Immature natural killer cell (primary cell): Measurements from ENCODE around the gene MAPKBP1. TPM values are rescaled to one million over a fixed set of nuclear protein-coding genes. Genes with fewer than 3 reads are reported as not detected.
"Not testable (repeated sequence)": the region's sequence is repeated elsewhere in the genome, so short reads cannot be mapped to it uniquely, and the experiment has no call there.

Source experiments
- DNase-seq, 3 donors: peaks; one replicate each; pipeline ENCODE4 v3.0.0; 2022; ENCODE audit warnings: mixed read lengths in 1 of 3
- H3K27ac Mint-ChIP-seq, 6 donors: one replicate each; pipeline ENCODE4 v1.8.0; 2020; ENCODE audit warnings: mixed read lengths in 6 of 6, mild to moderate bottlenecking in 5 of 6, inconsistent platforms in 4 of 6, moderate library complexity in 3 of 6
- H3K27me3 Mint-ChIP-seq, 3 donors: one replicate each; pipeline ENCODE4 v1.8.0; 2020 to 2021; ENCODE audit warnings: low read depth in 3 of 3, mild to moderate bottlenecking in 3 of 3, mixed read lengths in 3 of 3, moderate library complexity in 3 of 3, inconsistent platforms in 1 of 3
- H3K36me3 Mint-ChIP-seq, 3 donors: one replicate each; pipeline ENCODE4 v1.8.0; 2020; ENCODE audit warnings: mixed read lengths in 3 of 3, inconsistent platforms in 2 of 3, mild to moderate bottlenecking in 2 of 3
- H3K4me1 Mint-ChIP-seq, 2 donors: one replicate each; pipeline ENCODE4 v1.8.0; 2020; ENCODE audit warnings: inconsistent platforms in 2 of 2, mild to moderate bottlenecking in 2 of 2, mixed read lengths in 2 of 2, moderate library complexity in 1 of 2
- H3K4me3 Mint-ChIP-seq, 5 donors: one replicate each; pipeline ENCODE4 v1.8.0; 2020; ENCODE audit warnings: mild to moderate bottlenecking in 5 of 5, mixed read lengths in 5 of 5, inconsistent platforms in 3 of 5, moderate library complexity in 3 of 5
- H3K9me3 Mint-ChIP-seq, 6 donors: one replicate each; pipeline ENCODE4 v1.8.0; 2020; ENCODE audit warnings: mild to moderate bottlenecking in 6 of 6, mixed read lengths in 6 of 6, inconsistent platforms in 4 of 6, moderate library complexity in 3 of 6
- polyA plus RNA-seq, 3 donors: library from polyadenylated mRNA; unstranded; fragments of 300-500 nt; fragmentation: Illumina TruSeq; gene quantifications; one replicate each; pipeline ENCODE4 v1.2.3, GENCODE V29; 2021

The MAPKBP1 gene
- polyA plus RNA-seq, 3 donors from 2014 or later, result 1.8 to 7.2 (median 3.6) TPM

- DNase-seq, result no peak
- H3K4me3 Mint-ChIP-seq, result no peak overlapping the region
These were observed 55.8 kb downstream of the MAPKBP1 start for GRCh38 chr15:41829959-41830646.

GRCh38 chr15:41831291-41831690 is 57.0 kb downstream of the MAPKBP1 start:
- DNase-seq, result peak; percentile 35 to 45 (median 41)
- peak overlapping the region; percentile 15 to 68 (median 35) for H3K4me3 Mint-ChIP-seq
- peaks cover 41 to 48% of the 10 kb centered on the region in 2 donors for H3K4me1 Mint-ChIP-seq
- not testable (repeated sequence) for H3K9me3 Mint-ChIP-seq, H3K36me3 Mint-ChIP-seq
- peak overlapping the region in 3 of 6 donors; percentile 41 to 50 (median 43) for H3K27ac Mint-ChIP-seq
- H3K27me3 Mint-ChIP-seq, result peaks cover 2 to 14% (median 4%) of the 10 kb centered on the region in 3 donors

More at GRCh38 chr15:41829959-41830646, 55.8 kb downstream of the MAPKBP1 start:
- peaks cover 41 to 48% of the 10 kb centered on the region in 2 donors for H3K4me1 Mint-ChIP-seq
- H3K27ac Mint-ChIP-seq, result no peak overlapping the region
- peaks cover 2 to 14% (median 4%) of the 10 kb centered on the region in 3 donors for H3K27me3 Mint-ChIP-seq
- peaks cover 0 to 4% (median 3%) of the 10 kb centered on the region in 3 donors for H3K36me3 Mint-ChIP-seq
- H3K9me3 Mint-ChIP-seq, result no peaks in the 10 kb centered on the region

- DNase-seq, result no peak
- H3K27me3 Mint-ChIP-seq, result peaks cover 2 to 14% (median 4%) of the 10 kb centered on the region in 3 donors
- peaks cover 37 to 48% of the 10 kb centered on the region in 2 donors for H3K4me1 Mint-ChIP-seq
- peaks cover 0 to 5% (median 5%) of the 10 kb centered on the region in 3 donors for H3K36me3 Mint-ChIP-seq
- no peaks in the 10 kb centered on the region for H3K9me3 Mint-ChIP-seq
- H3K27ac Mint-ChIP-seq, result no peak overlapping the region
- no peak overlapping the region for H3K4me3 Mint-ChIP-seq
These were observed 57.9 kb downstream of the MAPKBP1 start for GRCh38 chr15:41832208-41832607.

GRCh38 chr15:41832875-41833274 is 58.6 kb downstream of the MAPKBP1 start:
- Mint-ChIP-seq H3K4me3 (no peak overlapping the region), H3K36me3 (peaks cover 0 to 7% (median 6%) of the 10 kb centered on the region in 3 donors), H3K27ac (no peak overlapping the region), H3K4me1 (peaks cover 35 to 48% of the 10 kb centered on the region in 2 donors), H3K9me3 (no peaks in the 10 kb centered on the region), H3K27me3 (peaks cover under 1 to 11% (median 2%) of the 10 kb centered on the region in 3 donors)
- no peak for DNase-seq

- Mint-ChIP-seq H3K36me3 (peaks cover 0 to 7% (median 6%) of the 10 kb centered on the region in 3 donors), H3K27ac (no peak overlapping the region), H3K9me3 (no peaks in the 10 kb centered on the region), H3K27me3 (peaks cover 1 to 2% (median 1%) of the 10 kb centered on the region in 3 donors), H3K4me1 (peaks cover 26 to 39% of the 10 kb centered on the region in 2 donors), H3K4me3 (no peak overlapping the region)
- DNase-seq, result no peak
These were observed 59.8 kb downstream of the MAPKBP1 start for GRCh38 chr15:41834096-41834495.

GRCh38 chr15:41836073-41836472 is 61.8 kb downstream of the MAPKBP1 start:
- no peak for DNase-seq
- H3K4me3 Mint-ChIP-seq, result no peak overlapping the region
- H3K27ac Mint-ChIP-seq, result no peak overlapping the region
- H3K27me3 Mint-ChIP-seq, result peaks cover 0 to 2% (median 1%) of the 10 kb centered on the region in 3 donors
- peaks cover 27 to 28% of the 10 kb centered on the region in 2 donors for H3K4me1 Mint-ChIP-seq
- H3K36me3 Mint-ChIP-seq, result peaks cover 0 to 7% (median 3%) of the 10 kb centered on the region in 3 donors
- no peaks in the 10 kb centered on the region for H3K9me3 Mint-ChIP-seq

- peaks cover 0 to 2% (median 1%) of the 10 kb centered on the region in 3 donors for H3K27me3 Mint-ChIP-seq
- no peak for DNase-seq
- H3K4me1 Mint-ChIP-seq, result peaks cover 20% of the 10 kb centered on the region in 2 donors
- peaks cover 0 to 7% (median 3%) of the 10 kb centered on the region in 3 donors for H3K36me3 Mint-ChIP-seq
- H3K9me3 Mint-ChIP-seq, result no peaks in the 10 kb centered on the region
- no peak overlapping the region for H3K27ac Mint-ChIP-seq
- no peak overlapping the region for H3K4me3 Mint-ChIP-seq
These were observed 62.6 kb downstream of the MAPKBP1 start for GRCh38 chr15:41836713-41837454.

GRCh38 chr15:41838400-41838897 is 64.2 kb downstream of the MAPKBP1 start, which contains the start of gene PLA2G4B:
Gene PLA2G4B (plus strand): TSS chr15:41838847. CDS start chr15:41838914, 67 bp downstream.
- H3K27ac Mint-ChIP-seq, result no peak within 1 kb of the TSS
- no peak within 1 kb of the TSS for H3K4me3 Mint-ChIP-seq
- DNase-seq, result no peak
- H3K4me1 Mint-ChIP-seq, result peaks cover 6 to 8% of the 10 kb centered on the region in 2 donors
- no peaks in the 10 kb centered on the region for H3K9me3 Mint-ChIP-seq
- peaks cover 0 to 2% (median 1%) of the 10 kb centered on the region in 3 donors for H3K27me3 Mint-ChIP-seq
- H3K36me3 Mint-ChIP-seq, result peaks cover 0 to 9% (median 3%) of the 10 kb centered on the region in 3 donors

GRCh38 chr15:41839781-41840491 is 65.7 kb downstream of the MAPKBP1 start:
- H3K4me3 Mint-ChIP-seq, result no peak overlapping the region
- H3K9me3 Mint-ChIP-seq, result no peaks in the 10 kb centered on the region
- H3K27ac Mint-ChIP-seq, result peak overlapping the region in 2 of 6 donors; percentile 61 to 63
- no peak for DNase-seq
- H3K36me3 Mint-ChIP-seq, result peaks cover 0 to 7% (median 3%) of the 10 kb centered on the region in 3 donors
- peaks cover 0 to 6% of the 10 kb centered on the region in 2 donors for H3K4me1 Mint-ChIP-seq
- peaks cover 0 to 1% (median 0%) of the 10 kb centered on the region in 3 donors for H3K27me3 Mint-ChIP-seq

- H3K27ac Mint-ChIP-seq, result peak overlapping the region in 2 of 6 donors; percentile 23 to 63
- H3K36me3 Mint-ChIP-seq, result peaks cover 0 to 9% (median 3%) of the 10 kb centered on the region in 3 donors
- DNase-seq, result peak; percentile 12 to 27 (median 19)
These were observed 66.4 kb downstream of the MAPKBP1 start for GRCh38 chr15:41840673-41841072.

GRCh38 chr15:41841131-41841530 is 66.8 kb downstream of the MAPKBP1 start:
- peaks cover 0 to 6% of the 10 kb centered on the region in 2 donors for H3K4me1 Mint-ChIP-seq

More at GRCh38 chr15:41840673-41841072, 66.4 kb downstream of the MAPKBP1 start:
- Mint-ChIP-seq H3K27me3 (peaks cover 0 to 1% (median 0%) of the 10 kb centered on the region in 3 donors), H3K9me3 (no peaks in the 10 kb centered on the region), H3K4me3 (peak overlapping the region in 1 of 5 donors; percentile 20), H3K4me1 (peaks cover 0 to 6% of the 10 kb centered on the region in 2 donors)

GRCh38 chr15:41842229-41842628 is 67.9 kb downstream of the MAPKBP1 start:
- Mint-ChIP-seq H3K36me3 (peaks cover 0 to 7% (median 1%) of the 10 kb centered on the region in 3 donors), H3K9me3 (no peaks in the 10 kb centered on the region), H3K4me3 (no peak overlapping the region), H3K27me3 (peaks cover 0 to 1% (median 0%) of the 10 kb centered on the region in 3 donors), H3K27ac (peak overlapping the region in 1 of 6 donors; percentile 27), H3K4me1 (peaks cover 0 to 6% of the 10 kb centered on the region in 2 donors)
- no peak for DNase-seq

More at GRCh38 chr15:41841131-41841530, 66.8 kb downstream of the MAPKBP1 start:
- peak overlapping the region in 1 of 5 donors; percentile 20 for H3K4me3 Mint-ChIP-seq
- no peak for DNase-seq
- peaks cover 0 to 1% (median 0%) of the 10 kb centered on the region in 3 donors for H3K27me3 Mint-ChIP-seq
- H3K27ac Mint-ChIP-seq, result peak overlapping the region in 1 of 6 donors; percentile 23
- peaks cover 0 to 9% (median 3%) of the 10 kb centered on the region in 3 donors for H3K36me3 Mint-ChIP-seq
- no peaks in the 10 kb centered on the region for H3K9me3 Mint-ChIP-seq

- peak overlapping the region in 1 of 6 donors; percentile 40 for H3K27ac Mint-ChIP-seq
- H3K4me3 Mint-ChIP-seq, result no peak overlapping the region
- peaks cover 0 to 6% of the 10 kb centered on the region in 2 donors for H3K4me1 Mint-ChIP-seq
- no peak for DNase-seq
- H3K36me3 Mint-ChIP-seq, result peaks cover 0 to 13% (median 5%) of the 10 kb centered on the region in 3 donors
- no peaks in the 10 kb centered on the region for H3K9me3 Mint-ChIP-seq
- no peaks in the 10 kb centered on the region for H3K27me3 Mint-ChIP-seq
These were observed 69.3 kb downstream of the MAPKBP1 start for GRCh38 chr15:41843571-41843970.
